ENCODE measurements around the gene ERC1.

- no peak for TF ChIP-seq POLR2A (IDR thresholded peaks at IDR 0.05; ENCODE audit: low read depth, low read length)
- TF ChIP-seq CTCF (IDR thresholded peaks at IDR 0.05; ENCODE audit: extremely low read depth in 1 of 2, insufficient read depth in 1 of 2, low read depth in 1 of 2, low read length in 2 of 2), result no peak
- no peak for TF ChIP-seq FOS (IDR thresholded peaks at IDR 0.05; ENCODE audit: borderline replicate concordance, insufficient read depth, low read length)
- TF ChIP-seq POLR2AphosphoS5 (IDR thresholded peaks at IDR 0.05; ENCODE audit: insufficient read depth, low read depth, low read length), result no peak
- no peak for TF ChIP-seq EZH2 (IDR thresholded peaks at IDR 0.05; ENCODE audit: borderline replicate concordance, low read depth, low read length, severe bottlenecking)
These were observed 291.8 kb downstream of the ERC1 start for GRCh38 chr12:1282670-1283315.
